Activated T-cell treated with anti-CD3 and anti-CD28 coated beads for 24 hours (primary cell): ENCODE data around the gene WWOX.

ENCODE experiments used
- DNase-seq: peaks from one replicate; pipeline ENCODE4 v3.0.0-alpha.2; 2020; ENCODE audit warnings: low read depth

Gene WWOX

DNA sequence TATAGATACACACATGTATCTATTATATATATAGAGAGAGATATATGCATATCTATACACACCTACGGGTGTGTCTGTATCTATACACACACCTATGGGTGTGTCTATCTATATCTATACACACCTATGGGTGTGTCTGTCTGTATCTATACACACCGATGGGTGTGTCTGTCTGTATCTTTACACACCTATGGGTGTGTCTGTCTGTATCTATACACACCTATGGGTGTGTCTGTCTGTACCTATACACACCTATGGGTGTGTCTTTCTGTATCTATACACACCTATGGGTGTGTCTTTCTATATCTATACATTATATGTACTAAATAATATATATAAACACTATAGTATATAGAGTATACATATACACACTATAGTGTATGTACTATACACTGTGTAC, 762.6 kb downstream of the WWOX start:
- no peak for DNase-seq

GRCh38 chr16:78866521-78866920, 767.1 kb downstream of the WWOX start:
- DNase-seq, result no peak

DNA sequence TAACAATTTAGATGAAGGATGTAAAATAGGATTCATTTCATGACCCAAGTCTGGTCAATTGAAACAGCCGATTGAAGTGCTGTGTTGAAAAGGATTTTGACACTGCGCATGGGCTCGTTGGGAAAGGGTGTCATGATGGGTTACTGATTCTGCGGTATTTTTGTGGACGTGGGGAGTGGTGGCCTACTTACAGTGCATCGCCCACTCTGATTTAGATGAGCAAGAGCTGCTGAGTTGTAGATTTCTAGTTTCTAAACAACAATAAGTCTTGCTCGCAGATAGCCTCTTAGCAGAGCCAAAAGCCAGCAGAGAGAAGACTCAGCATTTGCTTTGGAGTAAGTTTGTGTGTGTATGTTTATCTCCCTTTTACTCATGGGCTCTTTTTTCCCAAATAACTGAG, 770.0 kb downstream of the WWOX start:
- no peak for DNase-seq

GRCh38 chr16:78871241-78871640, 771.8 kb downstream of the WWOX start:
- no peak for DNase-seq

DNA sequence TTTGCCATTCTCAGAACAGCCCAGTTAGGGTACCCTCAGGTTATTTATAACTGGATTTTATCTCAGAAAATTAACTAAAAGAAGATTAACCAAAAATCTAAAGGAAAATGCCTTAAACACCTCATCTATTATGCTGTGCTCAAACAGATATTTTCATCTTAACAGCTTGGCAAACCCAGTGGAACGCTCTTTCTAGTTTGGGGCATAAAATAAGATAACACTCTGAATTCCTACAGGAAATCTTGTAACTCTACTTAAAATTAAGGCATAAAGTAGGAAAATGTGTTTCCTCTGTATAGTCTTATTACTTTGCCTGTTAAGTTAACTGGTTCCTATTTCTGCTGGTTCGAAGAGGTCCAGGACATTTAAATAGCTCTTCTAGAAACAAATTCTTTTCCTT, 777.2 kb downstream of the WWOX start:
- DNase-seq, result no peak

DNA sequence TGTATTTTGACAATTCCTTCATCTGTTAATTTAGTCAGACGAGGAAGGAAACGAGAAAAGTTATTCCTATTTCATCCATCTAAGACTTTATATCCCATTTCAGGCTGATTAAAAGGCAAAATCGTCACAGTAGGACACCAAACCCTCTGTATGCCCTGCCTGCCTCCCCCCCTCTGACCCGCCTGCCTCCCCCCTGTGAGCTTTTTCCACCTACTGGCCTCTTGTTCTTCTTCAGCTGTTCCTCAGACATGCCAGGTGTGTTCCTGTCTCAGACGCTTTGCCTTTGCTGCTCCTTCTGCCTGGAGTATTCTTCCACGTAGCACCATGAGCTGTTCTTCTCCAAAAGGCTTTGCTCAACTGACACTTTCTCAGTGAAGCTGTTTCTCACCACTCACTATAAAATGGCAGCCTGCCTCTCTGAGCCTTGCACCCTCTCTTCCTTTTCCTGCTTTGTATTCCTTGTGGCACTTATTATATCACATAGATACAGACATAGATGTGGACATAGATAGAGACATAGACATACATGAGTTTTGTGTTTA, 777.7 kb downstream of the WWOX start:
- DNase-seq, result no peak

DNA sequence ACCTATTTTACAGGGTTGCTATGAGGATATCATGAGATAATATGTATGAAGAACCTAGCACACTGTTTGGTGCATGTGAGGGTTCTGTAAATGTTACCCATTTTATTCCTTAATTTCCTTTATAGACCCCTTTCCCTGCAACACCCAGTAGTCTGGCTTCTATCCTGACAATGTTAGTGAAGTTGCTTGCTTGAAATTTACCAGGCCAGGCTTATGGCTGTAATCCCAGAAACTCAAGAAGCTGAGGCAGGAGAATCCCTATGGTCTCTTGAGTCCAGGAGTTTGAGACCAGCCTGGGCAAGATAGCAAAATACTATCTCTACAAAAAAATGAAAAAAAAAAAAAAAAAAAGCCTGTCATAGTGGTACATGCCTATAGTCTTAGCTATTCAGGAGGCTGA, 779.1 kb downstream of the WWOX start:
- no peak for DNase-seq

- DNase-seq, result no peak
These were observed 779.6 kb downstream of the WWOX start for GRCh38 chr16:78879011-78879410.

GRCh38 chr16:78882150-78882549, 782.7 kb downstream of the WWOX start:
- DNase-seq, result no peak

DNA sequence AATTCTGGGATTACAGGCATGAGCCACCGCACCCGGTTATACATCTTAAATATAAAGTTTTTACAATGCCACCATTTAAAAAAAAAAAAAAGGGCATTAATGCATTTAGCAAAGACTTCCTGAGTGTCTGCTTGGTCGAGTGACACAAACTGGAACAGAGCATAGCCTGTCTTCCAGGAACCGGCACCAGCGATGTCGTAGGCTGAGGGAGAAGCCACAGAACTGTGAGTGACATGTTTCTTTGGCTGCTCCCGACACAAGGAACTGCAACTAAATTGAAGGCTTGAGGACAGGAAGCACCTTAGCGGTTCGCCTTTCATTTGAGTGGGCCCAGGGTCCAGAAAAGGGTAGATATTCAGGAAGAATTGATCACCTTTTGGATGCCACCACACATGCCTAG, 783.3 kb downstream of the WWOX start:
- DNase-seq, result no peak

DNA sequence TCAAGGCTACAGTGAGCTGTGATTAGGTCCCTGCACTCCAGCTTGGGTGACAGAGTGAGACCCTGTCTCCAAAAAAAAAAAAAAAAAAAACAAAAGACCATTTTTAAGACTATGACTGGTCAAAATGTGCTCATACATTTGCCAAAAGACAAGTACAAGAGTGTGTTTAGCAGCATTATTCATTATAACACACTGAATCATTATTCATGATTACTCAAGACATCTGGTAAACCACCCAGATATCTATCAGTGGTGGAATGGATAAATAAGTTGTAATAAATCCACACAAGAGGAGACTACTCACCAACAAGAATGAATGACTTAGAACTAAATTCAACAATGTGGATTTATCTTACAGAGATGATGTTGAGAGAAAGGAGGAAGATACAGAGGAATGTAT, 784.8 kb downstream of the WWOX start:
- DNase-seq, result no peak

- no peak for DNase-seq
These were observed 789.9 kb downstream of the WWOX start for GRCh38 chr16:78889346-78889745.

DNA sequence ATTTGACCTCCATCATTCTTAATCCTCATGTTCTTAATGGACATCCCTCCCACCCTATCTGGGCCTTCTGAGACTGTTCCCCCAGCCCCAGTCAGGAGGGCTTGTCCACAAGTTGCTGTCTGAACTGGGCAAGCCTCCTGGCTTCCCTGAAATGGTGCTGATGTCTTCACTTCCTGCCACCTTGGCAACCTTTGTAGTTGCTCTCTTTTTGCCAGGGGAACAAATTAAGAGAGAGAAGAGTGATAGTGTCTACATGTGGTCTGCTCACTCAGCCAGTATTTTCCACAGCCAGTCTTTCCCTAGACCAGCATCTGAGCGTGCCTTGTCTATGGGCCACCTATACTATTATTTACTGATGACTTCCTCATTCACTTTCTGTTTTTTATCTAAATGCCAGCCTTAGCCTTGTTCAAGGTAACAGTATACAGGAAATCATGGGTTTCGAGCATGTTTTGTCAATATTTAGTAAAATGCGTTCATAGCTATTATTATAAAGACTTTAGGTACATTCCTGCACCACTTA, 791.0 kb downstream of the WWOX start:
- DNase-seq, result no peak

DNA sequence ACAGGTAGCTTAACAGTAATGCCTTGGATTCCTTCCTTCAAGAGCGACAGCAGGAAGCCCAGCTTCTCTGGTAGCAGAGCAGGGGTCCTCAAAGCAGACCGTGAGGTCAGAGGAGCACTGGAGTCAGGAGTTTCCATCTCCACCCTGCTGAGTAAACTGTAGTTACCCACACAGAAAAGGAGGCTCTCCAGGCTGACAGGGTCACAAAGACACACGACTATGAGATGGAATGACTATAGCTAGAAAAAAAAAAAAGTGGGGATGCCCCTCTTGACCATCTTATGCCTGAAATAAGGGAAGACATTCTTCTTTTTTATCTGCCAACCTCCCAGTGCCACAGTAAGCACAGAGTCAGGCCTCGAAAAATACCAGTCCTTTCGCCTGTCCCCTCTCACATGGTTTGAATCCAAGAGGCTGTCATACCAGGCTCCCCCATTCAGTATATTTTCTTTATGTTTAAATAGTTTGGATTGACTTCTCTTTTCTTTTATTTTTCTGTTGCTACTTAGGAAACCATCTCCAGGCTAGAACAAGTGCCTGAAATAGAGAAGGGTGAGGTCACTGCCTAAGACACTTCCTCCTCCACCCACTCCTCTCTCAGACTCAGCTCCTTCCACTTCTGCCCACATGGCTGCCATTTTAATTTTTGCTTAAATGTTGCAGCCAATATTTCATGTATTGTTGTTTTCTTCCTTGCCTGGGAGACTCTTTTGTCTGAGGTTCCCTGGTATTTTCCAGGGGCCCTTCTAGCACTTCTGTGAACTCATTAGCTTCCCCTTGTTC, 793.7 kb downstream of the WWOX start:
- no peak for DNase-seq

DNA sequence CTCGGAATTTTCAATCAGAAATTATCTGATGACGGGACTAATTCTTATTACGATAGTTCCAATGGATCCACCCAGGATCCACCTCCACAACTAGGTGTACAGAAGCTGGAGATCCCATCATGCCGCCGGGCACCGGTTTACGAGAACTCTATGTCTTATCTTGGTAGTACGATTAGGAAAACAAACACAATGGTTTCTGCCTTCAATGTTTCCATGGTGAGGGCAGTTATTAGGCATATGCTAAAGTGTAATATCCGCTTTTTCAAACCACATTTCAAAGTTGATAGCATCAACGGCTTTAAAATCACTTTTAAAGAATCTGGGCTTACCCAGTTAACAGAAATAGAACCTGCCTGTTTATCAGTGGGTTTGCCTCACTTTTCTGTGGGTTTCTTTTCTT, 795.4 kb downstream of the WWOX start:
- no peak for DNase-seq

GRCh38 chr16:78895681-78896080, 796.2 kb downstream of the WWOX start:
- DNase-seq, result no peak

DNA sequence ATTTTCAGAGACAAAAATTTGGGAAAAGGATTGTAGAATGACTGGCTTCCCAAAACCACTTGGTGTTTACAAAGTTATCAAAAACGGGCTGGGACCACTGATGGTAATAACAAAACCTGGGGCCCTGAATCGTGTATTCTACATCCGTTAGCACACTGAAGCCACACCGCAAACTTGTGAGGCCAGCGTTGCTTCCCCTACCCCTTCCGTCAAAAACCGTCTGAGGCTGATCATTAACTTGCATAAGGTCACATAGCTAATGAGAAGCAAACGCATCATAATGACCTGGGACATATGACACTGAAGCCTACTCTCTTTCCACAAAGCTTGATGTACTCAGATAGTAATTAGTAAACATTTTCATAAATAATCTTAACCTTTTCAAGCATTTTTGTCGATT, 796.8 kb downstream of the WWOX start:
- DNase-seq, result no peak

GRCh38 chr16:78897299-78897698, 797.8 kb downstream of the WWOX start:
- no peak for DNase-seq

- DNase-seq, result no peak
These were observed 800.8 kb downstream of the WWOX start for GRCh38 chr16:78900044-78900811.

DNA sequence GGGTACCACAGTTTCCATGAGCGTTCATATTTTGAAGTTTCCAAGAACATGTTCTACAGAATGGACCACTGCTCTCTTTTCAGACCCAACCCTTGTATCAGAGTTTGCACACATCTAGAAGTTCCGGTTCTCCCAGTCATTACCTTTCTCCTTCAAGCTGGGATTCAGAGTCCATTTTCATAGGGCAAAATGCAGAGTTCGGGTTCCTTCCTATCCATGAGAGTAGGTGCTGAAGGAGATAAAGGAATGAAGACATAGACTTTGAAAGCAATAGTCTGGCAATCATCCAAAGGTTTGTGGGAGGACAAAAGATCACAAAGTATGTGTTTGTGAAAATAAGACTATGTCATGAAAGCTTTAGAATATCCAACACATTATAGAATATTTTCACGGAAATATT, 801.5 kb downstream of the WWOX start:
- DNase-seq, result no peak

GRCh38 chr16:78902321-78902720, 802.9 kb downstream of the WWOX start:
- no peak for DNase-seq

DNA sequence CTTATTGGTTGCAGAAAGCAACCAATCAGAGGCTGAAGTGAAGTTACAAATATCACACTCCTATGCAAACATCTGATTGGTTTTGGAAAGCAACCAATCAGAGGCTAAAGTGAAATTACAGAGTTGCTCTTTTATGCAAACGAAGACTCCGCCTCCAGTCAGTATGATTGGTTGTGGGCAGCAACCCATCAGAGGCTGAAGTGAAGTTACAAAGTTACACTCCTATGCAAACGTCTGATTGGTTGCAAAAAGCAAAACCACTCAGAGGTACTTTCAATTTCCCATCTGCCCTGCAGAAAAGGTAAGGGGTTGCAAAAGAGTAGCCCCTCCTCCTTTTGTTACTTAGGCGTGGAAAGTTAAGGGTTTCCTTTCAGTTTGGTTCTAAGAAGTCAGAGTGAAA, 803.8 kb downstream of the WWOX start:
- no peak for DNase-seq

DNA sequence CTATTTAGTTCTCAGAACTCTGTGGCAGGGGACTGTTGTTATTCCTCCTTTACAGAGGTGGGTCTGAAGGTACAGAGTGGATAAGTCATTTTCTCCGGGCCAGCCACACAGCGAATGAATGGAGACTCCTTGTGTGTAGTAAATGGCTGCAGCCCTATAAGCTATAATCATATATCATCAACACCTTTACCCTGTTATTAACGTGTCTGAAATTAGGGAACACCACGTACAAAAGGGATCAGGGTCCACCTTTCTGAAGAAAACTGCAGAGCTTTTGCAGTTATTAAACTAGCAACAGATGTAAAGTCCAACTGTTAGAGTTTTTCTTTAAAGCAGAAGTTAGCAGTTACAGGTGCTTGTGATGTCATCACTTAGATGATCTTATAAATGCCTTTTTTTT, 804.4 kb downstream of the WWOX start:
- no peak for DNase-seq
